CD1c-positive myeloid dendritic cell (primary cell): Measurements from ENCODE around the gene PRKN.

Experiments used
- DNase-seq: peaks from one replicate; pipeline ENCODE4 v3.0.0-alpha.2; 2016; ENCODE audit errors: extremely low spot score

The PRKN gene

DNA sequence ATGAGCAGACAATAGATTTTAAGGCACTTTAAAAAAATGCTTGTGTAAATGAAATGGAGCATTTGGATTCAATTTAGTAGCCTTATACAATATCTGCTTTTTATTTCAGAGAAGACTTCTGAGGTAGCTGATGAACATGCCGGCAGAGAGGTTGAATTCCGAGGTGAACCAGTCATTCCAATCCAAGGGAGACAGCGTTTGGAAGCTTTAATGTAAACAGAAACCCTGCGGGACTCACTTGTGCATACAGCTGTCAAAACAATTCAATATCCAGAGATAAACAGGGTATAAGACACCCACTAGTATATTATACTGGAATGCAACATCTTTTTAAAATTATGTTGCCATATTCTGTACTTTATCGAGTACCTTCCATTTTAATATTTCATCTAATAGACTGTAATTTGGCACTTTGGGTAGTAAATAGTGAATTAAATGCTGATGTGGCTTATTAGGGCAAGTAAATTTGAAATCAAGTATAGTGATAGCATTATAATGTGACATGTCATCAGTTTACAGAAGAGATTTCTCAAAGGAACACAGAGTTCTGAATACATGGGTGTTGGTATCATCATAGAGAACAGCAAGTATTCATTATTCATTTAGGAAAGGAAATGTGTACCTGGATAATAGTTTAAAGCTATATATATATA is 347.7 kb downstream of the PRKN start:
- DNase-seq, result no peak

DNA sequence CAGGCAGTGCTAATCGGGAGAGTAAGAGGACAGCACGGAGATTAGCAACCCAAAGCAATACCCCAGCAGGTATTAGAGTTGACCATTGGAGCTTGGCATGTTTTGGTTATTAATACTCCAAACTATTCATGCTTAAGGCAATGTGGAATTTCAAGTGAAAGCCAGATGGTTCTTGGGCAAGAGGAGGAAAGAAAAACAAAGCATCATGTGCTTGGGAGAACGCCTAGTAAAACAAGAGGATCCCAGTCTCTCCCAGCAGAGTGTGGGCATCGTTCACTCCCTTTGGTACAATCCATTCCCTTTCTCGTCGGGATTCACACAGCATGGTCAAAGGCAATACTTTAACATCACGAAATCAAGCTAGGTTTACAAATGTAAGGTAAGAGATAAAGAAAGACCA is 349.8 kb downstream of the PRKN start:
- no peak for DNase-seq

DNA sequence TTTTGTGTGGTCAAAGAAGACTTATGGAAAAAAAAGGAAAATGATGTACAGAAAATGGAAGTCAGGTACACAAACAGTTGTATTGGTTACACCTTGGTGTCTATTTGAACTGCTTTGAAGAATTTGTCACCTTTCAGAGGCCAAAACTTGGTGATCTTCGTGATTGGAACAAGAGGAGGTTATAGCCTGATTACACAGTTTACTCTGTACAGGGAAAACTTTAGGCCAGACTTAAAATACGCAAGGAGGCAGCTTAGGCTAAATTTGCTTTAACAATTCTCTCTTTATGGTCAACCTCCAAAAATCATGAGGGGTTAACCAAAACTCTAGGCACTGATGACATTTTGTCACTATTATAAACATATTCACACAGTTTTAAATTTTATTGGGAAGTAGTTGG is 353.7 kb downstream of the PRKN start:
- DNase-seq, result no peak

DNA sequence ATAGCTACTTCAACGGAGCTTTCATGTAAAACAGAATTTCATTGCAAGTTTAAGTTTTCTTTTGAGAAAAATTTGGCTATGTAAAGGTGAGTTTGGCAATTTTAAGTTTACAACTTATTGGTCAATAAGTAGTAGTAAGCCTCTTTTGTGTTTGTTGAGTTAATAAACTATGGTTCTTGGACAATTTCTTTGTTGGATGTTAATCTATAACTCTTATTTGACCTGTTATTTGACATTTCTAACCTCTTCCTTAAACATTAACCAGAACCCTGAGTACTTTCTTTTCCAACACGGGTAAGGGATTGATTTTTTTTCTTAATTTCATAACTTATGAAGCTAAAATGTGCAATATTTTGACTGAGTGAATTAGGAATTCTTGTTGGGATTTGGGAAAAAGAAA is 354.4 kb downstream of the PRKN start:
- no peak for DNase-seq

DNA sequence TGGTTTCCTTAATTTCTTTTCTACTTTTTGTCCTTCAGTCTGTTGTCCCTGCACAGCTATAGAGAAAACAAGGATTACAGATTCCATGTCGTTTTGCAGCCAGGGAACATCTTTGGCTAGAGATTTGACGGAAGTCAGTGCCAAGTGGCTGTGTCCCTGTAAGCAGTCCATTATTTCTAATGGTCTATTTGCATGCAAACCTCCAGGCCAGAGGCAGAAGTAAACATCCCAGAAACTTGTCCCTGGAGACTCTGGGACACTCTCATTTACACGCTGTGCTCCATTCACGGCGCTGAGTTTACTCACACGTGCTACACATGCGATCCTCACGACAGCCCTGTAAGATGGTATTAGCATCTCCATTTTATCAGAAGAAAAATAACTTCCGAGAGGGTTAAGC is 355.5 kb downstream of the PRKN start:
- DNase-seq, result no peak

DNA sequence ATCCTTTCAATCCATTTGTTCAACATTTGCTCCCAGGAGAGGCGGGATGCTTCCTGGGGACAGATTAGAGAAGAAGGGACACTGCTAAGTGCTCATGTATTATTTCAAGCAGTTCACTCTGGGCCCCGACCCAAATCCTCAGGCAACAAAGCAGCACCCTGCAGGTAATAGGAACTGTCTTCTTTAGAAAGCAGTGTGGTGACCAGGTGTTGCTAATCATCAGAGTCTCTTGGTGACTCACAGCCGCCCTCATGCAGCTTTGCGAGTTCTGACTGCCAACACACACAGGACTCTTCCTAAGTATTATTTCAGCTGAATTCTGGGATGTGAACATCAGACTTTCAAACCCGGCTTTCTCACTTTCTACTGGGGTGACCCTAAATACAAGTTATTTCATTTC is 356.4 kb downstream of the PRKN start:
- no peak for DNase-seq

DNA sequence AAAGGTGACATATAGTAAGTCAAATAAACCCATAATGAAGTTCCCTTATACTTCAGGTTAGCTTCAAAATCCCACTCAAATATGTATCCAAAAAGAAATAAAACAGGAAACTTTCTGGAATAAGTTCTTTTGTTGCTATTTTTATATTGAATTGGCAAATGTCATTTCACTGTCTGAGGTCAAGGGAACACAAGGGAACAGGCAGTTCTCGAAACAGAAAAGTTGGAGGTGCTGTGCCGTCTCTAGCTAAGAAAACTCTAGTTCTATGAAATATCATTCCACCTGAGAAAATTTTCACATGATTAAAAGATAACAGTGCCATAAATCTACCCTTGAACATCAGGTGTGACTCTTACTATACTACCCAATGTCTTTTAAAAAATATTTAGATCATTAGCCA is 358.5 kb downstream of the PRKN start:
- no peak for DNase-seq

DNA sequence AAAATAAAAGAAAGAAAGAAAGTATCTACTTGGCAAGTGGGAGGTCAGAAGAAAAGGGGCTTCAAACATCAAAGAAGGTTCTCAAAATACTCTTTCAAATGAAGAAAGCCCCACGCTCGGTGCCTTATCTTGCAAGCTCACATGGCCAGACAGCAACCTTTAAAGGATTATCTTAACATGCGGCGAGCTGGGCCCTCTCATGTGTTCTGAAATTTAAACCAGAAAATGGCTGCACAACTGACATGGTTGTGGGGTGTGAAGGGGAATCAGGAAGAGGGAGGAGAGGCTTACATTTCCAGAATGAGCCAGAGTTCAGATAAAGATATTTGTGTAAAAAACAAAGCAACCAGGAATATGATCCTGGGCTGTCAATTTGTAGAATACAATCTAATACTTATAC is 363.1 kb downstream of the PRKN start:
- DNase-seq, result no peak

DNA sequence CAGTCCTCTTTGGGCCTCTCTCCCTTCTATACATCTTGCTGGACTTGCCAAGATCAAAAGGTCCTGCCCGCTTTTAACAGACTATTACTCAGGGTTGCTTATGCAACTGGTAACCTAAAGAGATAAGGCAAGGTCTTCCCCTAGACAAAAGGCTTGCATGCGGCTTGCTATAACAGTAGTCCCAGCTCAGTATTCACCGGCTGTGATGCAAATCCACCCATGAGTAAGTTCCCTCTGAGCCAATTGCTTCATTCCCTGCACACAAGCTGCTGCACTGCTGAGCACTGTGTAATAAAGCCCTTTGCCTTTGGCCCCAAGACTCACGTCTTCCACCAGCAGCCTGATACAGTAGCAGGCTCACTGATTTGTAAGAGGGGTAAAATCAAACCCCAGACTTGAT is 363.8 kb downstream of the PRKN start:
- no peak for DNase-seq

DNA sequence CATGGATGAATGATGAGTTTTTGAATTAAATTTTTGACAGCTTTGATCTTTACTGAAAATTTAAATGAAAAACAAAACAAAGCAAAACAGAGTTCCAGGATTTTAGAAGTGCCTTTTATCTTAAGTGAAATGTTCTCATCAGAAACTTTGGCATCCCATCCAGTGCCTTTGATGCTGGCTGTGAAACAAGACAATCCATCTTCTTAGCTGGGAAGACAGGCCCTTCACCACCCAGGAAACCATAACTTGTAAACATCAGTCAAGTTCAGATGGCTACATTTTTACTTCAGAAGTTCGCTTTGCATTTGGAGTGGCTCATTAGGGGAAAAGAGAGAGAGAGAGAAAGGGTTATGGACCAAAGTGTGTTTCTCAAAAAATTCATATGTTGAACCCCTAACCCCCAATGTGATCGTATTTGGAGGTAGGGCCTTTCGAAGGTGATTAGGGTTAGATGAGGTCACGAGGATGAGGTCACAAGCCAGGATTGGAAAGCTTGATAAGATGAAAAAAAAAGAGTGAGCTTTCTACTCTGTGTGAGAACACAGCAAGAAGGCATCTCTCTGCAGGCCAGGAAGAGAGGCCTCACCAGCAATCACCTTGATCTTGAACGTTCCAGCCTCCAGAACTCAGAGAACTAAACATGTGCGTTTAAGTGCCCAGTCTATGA is 366.5 kb downstream of the PRKN start:
- DNase-seq, result no peak

DNA sequence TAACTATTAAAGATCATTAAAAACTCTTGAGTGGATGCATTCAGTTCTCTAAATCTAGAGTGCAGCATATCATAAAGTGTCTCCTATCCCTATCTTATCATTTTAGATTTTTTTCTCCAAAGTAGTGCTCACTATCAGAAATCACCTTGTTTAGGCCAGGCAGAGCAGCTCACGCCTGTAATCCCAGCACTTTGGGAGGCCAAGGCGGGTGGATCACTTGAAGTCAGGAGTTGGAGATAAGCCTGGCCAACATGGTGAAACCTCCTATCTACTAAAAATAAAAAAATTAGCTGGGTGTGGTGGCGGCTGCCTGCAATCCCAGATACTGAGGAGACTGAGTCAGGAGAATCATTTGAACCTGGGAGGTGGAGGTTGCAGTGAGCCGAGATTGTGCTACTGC is 368.9 kb downstream of the PRKN start:
- no peak for DNase-seq

DNA sequence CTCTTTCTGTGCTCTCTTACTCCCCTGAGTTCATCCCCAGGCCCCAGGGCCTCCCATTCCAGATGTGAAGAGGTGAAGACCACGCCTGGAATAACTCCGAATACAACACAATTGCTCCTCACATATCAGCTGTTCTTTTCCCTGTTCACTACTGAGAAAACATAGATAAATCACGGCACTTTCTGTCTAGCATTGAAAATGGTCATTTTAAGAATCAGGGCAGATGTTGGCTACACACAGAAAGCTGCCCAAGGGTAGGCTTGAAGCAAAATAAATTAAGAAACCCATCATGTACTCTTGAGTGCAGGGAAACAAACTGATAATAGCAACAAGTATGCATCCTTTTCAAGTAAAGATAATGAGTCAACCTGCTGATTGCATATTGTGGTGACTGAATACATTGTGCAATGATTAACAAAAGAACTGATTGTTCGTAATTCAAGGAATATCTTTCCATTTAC is 382.5 kb downstream of the PRKN start:
- DNase-seq, result no peak

DNA sequence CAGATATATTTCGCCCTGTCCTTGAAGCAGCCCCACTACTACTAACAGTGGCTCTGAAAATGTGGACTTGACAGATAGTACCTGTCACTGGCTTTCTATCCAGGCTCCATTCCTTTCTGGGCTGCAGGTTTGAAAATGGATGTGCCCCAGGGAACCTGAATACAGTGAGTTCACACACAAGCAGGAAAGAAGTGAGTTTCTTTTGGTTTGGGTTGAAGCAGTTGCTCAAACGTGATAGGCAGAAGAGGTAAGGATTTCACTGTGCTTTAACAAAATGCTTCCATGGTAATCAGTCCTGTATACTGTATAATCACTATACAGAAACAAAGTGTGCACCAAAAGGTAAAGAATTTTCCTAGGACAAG is 382.9 kb downstream of the PRKN start:
- no peak for DNase-seq

DNA sequence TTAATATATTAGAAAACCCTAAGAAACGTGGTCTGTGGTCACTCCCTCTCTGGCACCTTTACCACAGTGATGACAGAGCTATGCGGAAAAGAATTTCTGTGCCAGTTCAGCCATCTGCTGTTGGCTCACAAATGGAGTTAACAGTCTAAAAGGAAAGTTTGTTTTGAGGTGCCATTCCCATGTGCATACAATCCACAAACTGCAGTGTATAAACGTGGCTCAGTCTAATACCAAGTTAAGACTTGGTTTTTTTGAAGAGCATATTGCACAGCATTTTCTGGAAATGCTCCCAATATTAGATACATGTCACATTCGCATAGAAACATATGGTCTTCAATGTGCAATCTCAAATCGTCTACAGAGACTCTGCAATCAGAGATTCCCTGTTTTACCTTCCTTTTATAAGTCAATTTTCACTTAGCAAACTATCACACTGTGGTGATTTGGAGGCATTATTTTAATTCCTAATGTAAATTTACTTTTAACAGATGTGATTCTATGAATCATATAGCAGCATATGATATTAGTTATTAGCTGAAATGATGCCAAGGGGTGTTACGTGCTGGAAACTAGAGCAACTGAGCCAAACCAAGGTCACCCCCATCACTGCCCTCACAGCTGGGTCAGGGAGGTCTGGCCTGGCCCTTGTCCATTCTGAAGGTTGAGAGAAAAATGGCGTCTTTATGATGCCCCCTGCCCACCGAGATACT is 383.5 kb downstream of the PRKN start:
- no peak for DNase-seq

DNA sequence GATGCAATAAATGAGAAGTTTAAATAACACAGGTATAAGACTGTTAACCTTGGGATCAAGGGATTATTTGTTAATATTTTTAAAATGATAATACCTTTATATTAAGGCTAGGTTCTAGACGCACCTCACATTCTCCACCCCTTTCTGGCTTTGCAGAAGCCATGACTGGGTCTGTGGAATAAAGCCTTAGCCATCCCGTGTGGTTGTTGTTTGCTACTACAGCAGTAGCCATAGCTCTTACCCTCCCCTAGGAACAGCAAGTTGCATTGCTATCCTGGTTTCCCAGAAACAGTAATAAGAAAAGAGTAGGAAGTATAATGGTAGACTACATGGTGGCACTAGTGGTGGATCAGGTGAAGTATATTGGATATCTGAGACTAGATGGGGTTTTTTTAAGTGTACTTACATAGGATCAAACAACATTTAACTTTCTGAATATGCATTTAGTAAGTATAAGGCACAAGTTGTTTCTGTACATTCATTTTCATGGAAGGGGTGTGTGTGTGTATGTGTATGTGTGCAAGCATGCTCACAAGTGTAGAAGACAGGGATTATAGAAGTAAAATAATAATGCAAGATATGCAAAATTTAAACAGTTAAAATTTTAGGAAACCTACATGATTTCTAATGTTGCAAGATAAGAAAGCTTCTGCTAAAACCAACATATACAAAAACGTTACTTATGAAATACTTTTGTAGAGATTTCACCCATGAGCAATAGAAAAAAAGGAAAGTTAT is 384.2 kb downstream of the PRKN start:
- no peak for DNase-seq

DNA sequence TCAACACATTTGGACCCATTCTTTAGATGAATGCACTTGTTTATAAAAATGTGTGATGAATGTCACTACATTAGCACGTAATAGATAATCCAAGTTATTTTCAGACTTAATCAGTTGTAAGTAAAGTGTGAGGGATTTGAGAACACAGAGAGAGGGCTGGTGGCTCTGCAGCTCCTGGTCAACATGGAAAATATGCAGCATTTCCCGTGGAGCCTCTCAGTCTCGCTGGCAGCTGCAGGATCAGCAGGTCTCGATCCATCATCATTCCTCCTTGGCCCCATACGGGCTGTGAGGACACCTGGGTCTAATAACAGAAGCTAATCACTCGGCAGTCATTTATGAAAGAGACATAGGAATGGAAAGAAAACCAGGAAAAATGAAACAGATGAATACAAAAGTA is 390.2 kb downstream of the PRKN start:
- no peak for DNase-seq

DNA sequence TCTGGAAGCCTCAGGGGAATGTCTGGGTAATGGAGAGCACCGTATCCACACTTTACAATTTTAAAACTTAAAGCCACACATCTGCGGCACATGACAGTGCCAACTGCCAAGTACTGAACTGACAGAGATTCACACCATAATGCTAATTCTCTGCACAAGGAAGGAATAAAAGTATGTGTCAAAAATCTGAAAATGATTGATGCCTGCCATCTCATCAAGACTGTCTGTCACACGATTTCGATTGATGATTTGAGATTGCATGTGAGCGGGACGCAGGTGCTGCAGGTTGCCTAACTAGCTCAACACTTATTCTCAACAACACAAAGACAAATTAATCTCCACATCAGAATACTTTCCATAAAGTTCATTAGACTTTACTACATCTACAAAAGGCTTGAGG is 391.2 kb downstream of the PRKN start:
- DNase-seq, result no peak

DNA sequence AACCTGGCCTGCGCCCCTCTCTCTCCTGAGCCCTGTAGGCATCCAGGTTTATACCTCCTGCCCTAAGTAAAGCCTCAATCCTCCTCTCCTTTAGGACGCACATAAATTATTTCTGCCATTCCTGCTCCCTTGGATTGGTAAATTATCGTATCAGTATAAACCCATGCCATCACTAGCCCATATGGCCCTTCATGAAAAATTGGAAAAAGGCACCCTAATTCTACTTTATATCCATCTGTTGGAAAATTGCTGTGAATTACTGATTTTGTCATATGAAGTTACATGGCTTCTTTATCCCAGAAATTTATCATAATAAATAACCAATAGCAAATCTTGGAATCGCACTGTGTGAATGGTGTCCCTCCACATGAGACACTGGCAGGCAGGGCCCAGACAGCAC is 395.2 kb downstream of the PRKN start:
- no peak for DNase-seq

DNA sequence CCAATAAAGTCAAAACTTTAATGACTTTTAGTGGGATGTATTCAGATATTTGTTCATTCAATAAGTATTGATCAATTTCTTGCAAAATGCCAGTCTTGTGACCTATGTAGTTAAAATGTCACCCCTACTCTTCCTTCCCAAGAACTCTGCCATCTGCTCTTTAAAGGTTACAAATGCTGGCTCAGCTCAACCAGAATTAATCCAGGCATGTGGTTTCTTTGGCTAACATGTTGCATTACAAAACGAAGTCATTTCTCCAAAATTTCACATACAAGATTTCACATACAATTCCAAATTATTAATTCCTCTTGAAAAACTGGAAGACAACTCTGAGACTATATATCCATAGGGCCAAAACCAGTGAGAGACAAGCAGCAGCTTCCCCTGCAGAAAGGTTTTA is 395.7 kb downstream of the PRKN start:
- DNase-seq, result no peak

DNA sequence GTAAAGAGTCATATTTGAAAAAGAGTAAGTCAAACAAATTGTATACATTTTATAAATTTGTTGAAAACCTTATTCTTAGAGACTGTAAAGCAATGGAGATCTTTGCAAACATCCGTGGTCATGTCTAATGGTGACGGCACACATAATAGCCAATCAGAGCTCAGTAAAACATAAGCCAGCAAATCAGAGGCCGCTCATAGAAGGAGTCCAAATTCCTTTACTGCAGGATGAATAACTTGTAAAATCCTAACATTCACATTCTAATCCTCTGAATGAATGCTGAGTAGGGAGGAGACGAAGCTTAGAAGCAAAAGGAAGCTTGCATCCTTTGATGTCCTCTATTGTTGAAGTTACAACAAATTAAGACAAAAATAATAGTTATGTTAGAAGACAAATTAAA is 401.7 kb downstream of the PRKN start:
- no peak for DNase-seq

DNA sequence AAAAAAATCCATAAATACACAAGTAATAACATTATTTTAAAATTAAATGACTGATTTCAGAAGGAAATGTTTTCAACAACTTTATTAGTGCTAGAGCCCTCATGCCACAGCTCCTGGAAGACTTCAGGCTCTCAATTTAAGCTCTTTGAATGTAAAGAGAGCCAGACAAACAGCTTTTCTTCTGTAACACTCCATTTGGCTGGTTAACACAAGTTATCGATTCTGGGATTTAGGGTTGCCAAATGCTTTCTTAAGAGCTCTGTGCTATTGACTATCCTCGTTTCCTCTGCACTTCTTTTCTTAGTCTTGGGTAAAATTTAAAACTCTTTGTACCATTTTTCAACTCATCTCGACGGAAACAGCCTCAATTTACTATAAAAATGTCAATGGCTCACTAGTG is 402.5 kb downstream of the PRKN start:
- no peak for DNase-seq

DNA sequence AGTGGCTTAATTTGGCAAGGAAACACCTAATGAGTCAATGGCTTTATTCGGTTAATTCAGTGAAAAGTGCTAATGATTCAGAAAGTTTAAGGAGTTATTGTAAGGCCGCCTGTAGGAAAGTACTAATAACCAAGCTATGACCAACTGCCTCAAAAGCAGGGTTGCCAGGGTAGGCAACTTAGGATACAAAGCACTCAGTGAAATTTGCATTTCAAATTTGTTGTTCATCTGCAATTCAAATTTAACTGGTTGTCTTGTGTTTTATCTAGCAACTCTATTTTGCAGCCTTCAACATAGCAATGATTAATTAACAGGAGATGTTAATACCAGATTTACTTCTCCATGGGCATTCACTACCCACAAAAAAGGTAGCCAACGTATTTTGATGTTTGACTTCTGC is 412.3 kb downstream of the PRKN start:
- no peak for DNase-seq
